GM23248 (cell line): ENCODE results near the gene GDPGP1.

ENCODE experiments used
- EZH2 ChIP-seq: fragments of 200-600 bp; sonication (generic); IDR thresholded peaks from 2 replicates; pipeline ENCODE4 v1.6.1; 2018; ENCODE audit warnings: antibody characterized with exemption, mild to moderate bottlenecking; ENCODE audit not compliant: insufficient read depth, poor library complexity, severe bottlenecking
- EZH2phosphoT487 ChIP-seq: fragments of 200-600 bp; sonication (generic); IDR thresholded peaks from 2 replicates; pipeline ENCODE4 v1.6.1; 2018; ENCODE audit warnings: antibody characterized with exemption, moderate library complexity, mild to moderate bottlenecking, low read depth; ENCODE audit not compliant: insufficient read depth

DNA sequence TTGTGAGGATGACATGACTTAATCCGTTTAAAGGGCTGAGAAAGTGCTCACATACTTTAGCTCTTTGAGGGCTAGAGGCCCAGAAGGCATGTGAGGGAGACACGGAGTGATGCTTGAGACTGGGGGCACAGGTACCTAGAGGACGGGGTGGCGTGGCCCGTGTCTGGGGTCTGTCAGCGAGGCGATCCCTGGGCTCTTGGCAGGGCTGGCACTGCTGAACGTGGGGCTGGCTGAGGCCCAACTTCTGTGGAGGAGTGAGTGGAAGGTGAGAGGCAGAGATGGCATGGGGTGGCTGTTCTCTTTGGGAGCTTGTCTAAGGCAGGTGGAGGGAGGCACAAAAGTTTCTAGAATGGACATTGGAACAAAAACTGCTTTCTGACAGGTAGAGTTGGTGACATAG is 23.4 kb upstream of the GDPGP1 start:
- TF ChIP-seq EZH2 (no peak), EZH2phosphoT487 (no peak)
